Progenitor cell of endocrine pancreas (in vitro differentiated cells): ENCODE data around the gene TEX19. TPM values are rescaled to one million over a fixed set of nuclear protein-coding genes. Genes with fewer than 3 reads are reported as not detected.
"Not testable (repeated sequence)": the region's sequence is repeated elsewhere in the genome, so short reads cannot be mapped to it uniquely, and the experiment has no call there.

Experiments
- DNase-seq: peaks from one replicate; pipeline ENCODE4 v3.0.0; 2021; ENCODE audit warnings: low spot score; ENCODE audit not compliant: unreplicated experiment
- H3K27ac Mint-ChIP-seq: 2 replicates; pipeline ENCODE4 v1.8.0; 2021; ENCODE audit warnings: mild to moderate bottlenecking, moderate library complexity, mixed read lengths
- H3K27me3 Mint-ChIP-seq: 2 replicates; pipeline ENCODE4 v1.8.0; 2021; ENCODE audit warnings: mixed read lengths
- H3K36me3 Mint-ChIP-seq: 2 replicates; pipeline ENCODE4 v1.8.0; 2022; ENCODE audit warnings: mixed read lengths; ENCODE audit not compliant: insufficient read depth
- H3K4me1 Mint-ChIP-seq: 2 replicates; pipeline ENCODE4 v1.8.0; 2021; ENCODE audit warnings: low read depth, mixed read lengths
- H3K4me3 Mint-ChIP-seq: 2 replicates; pipeline ENCODE4 v1.8.0; 2021; ENCODE audit warnings: low read depth, mild to moderate bottlenecking, moderate library complexity, mixed read lengths
- H3K9me3 Mint-ChIP-seq: 2 replicates; pipeline ENCODE4 v1.8.0; 2021; ENCODE audit warnings: low read depth, mixed read lengths
- total RNA-seq: library from RNA; stranded (reverse); gene quantifications from 2 replicates; pipeline ENCODE4 v1.2.1, GENCODE V29; 2021
- TF ChIP-seq, protein P1 (sequence below): fragments of 200-600 bp; sonication (generic); IDR thresholded peaks from one replicate; pipeline ENCODE4 v1.5.0; 2021; ENCODE audit warnings: antibody characterized with exemption, mild to moderate bottlenecking; ENCODE audit not compliant: unreplicated experiment

The TEX19 gene
- total RNA-seq, 1 donor from 2014 or later, result not detected

DNA sequence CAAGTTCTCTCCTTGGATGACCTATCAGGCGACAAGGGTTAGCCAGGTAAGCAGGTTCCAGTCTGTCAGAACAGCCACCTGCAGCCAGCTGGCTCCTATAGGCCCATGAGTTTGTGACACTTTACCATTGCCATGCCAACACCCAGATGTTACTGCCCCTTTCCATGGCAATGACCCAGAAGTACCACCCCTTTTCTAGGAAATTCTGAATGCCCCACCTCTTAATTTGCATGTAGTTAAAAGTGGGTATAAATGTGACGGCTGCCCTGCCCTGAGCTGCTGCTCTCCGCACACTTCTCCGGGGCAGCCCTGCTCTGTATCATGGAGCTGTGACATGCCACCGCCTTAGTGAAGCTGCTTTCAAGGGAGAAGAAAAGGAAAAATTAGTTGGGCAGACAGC is 15.5 kb upstream of the TEX19 start:
- Mint-ChIP-seq H3K4me1 (peaks cover 14% of the 10 kb centered on the region), H3K27me3 (peaks cover 12% of the 10 kb centered on the region), H3K9me3 (no peaks in the 10 kb centered on the region), H3K4me3 (no peak overlapping the region), H3K27ac (no peak overlapping the region), H3K36me3 (no peaks in the 10 kb centered on the region)
- no peak for DNase-seq
- TF ChIP-seq, protein P1, sequence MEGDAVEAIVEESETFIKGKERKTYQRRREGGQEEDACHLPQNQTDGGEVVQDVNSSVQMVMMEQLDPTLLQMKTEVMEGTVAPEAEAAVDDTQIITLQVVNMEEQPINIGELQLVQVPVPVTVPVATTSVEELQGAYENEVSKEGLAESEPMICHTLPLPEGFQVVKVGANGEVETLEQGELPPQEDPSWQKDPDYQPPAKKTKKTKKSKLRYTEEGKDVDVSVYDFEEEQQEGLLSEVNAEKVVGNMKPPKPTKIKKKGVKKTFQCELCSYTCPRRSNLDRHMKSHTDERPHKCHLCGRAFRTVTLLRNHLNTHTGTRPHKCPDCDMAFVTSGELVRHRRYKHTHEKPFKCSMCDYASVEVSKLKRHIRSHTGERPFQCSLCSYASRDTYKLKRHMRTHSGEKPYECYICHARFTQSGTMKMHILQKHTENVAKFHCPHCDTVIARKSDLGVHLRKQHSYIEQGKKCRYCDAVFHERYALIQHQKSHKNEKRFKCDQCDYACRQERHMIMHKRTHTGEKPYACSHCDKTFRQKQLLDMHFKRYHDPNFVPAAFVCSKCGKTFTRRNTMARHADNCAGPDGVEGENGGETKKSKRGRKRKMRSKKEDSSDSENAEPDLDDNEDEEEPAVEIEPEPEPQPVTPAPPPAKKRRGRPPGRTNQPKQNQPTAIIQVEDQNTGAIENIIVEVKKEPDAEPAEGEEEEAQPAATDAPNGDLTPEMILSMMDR, result no peak

DNA sequence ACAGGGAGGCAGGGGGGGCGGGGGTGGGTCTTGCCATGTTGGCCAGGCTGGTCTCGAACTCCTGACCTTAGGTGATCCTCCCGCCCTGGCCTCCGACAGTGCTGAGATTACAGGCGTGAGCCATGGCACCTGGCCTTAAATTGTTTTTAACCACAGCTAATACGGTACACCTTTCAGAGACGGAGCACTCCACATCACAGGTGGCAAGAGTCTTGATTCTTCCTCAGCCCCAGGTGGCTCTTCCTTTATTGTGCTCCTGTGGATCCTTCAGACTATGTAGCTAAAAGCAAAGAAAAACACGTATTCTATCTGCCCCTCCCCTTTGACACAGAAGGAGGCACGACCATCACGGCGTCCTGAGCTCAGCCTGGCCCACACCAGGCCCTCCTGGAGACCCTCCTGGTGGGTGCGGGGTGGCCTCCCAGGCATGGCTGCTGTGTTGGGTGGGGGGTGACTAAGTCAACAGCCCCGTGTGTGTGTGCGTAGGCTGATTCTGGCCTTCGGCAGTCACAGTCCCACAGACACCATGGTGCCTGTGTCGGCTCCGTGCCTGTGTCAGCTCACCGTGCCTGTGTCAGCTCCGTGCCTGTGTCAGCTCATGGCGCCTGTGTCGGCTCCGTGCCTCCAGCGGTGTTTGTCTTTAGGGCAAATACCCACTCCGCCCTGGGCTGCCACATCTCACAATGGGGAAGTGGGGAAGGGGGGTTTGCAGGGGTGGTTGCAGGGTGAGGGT is 14.7 kb upstream of the TEX19 start:
- no peak for DNase-seq
- Mint-ChIP-seq H3K4me3 (no peak overlapping the region), H3K36me3 (no peaks in the 10 kb centered on the region), H3K4me1 (peaks cover 22% of the 10 kb centered on the region), H3K9me3 (no peaks in the 10 kb centered on the region), H3K27me3 (peaks cover 4% of the 10 kb centered on the region), H3K27ac (peak overlapping the region; percentile 64)
- TF ChIP-seq, protein P1, result no peak

DNA sequence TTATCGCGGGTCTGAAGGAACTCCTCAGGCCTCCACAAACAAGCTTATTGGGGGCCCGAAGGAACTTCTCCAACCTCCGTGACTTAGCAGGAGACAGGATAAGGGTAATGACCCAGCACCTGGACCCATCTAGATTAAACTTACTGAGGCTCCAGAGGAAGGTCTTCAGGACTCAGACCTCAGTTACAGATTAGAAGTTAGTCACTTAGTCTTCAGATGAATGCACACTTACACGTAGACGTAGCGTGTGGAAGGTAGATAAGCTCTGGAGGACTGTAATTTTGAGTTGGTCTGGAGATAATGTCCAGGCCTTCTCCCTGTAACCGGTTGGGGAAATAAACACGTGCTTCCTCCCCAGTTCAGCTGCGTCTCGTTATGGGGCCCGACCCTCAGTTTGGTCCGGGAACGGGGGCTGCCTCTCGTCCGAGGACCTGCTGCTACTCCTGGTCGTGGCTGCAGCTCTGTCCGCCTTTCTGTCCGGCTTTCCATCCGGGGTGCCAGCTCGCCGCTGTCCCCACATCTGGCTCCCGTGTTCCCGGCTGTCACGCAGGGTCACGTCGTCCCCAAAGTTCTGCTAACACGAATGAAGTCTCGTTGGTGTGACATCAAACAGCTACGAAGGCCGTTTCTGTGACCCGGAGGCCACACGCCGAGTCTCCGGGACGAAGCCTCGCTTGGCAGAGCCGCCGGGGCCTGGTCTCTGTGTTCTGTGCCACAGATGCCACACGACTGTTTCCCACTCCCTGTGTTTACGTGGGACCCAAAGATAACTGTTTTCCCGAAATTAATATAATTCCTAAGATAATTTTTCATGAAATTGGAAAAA is 13.7 kb upstream of the TEX19 start:
- TF ChIP-seq, protein P1, result no peak
- Mint-ChIP-seq H3K9me3 (no peaks in the 10 kb centered on the region), H3K27me3 (peaks cover 3% of the 10 kb centered on the region), H3K27ac (no peak overlapping the region), H3K4me3 (no peak overlapping the region), H3K36me3 (no peaks in the 10 kb centered on the region), H3K4me1 (peaks cover 24% of the 10 kb centered on the region)
- DNase-seq, result no peak

DNA sequence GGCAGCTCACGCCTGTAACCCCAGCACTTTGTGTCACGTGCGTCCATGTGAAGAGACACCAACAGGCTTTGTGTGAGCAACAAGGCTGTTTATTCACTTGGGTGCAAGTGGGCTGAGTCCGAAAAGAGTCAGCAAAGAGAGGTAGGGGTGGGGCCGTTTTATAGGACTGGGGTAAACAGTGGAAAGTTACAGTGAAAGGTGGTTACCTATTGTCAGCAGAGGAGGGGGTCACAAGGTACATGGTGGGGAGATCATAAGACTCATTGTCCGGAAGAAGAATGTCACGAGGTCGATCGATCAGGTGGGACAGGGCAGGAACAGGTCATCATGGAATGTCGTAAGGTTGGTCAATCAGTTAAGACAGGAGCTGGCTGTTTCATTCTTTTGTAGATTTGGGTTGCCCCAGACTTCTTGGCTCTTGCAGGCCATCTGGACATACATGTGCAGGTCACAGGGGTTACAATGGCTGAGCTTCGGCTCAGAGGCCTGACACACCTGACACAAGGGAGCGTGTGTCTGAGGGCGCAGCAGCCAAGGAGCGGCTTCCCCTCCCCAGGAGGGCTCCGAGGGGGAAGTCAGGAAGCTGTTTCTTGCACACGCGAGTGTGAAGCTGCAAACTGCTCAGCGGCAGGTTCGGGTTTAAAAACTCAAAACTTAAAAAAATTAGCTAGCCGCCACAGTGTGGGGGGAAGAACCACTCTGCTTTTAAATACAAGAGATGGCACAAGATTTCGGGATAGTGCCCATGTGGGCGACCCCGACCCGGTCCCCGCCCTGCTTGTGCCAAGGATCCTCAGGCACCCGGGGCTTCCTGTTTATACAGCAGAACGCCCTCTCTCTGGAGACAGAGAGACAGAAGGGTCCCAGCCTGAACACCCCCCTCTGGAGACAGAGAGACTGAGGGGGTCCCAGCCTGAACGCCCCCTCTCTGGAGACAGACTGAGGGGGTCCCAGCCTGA is 12.4 kb upstream of the TEX19 start:
- H3K27me3 Mint-ChIP-seq, result peaks cover 3% of the 10 kb centered on the region
- TF ChIP-seq, protein P1, result no peak
- no peaks in the 10 kb centered on the region for H3K36me3 Mint-ChIP-seq
- H3K4me3 Mint-ChIP-seq, result peak overlapping the region; percentile 27
- H3K9me3 Mint-ChIP-seq, result no peaks in the 10 kb centered on the region
- peaks cover 26% of the 10 kb centered on the region for H3K4me1 Mint-ChIP-seq
- H3K27ac Mint-ChIP-seq, result peak overlapping the region; percentile 62
- DNase-seq, result no peak

DNA sequence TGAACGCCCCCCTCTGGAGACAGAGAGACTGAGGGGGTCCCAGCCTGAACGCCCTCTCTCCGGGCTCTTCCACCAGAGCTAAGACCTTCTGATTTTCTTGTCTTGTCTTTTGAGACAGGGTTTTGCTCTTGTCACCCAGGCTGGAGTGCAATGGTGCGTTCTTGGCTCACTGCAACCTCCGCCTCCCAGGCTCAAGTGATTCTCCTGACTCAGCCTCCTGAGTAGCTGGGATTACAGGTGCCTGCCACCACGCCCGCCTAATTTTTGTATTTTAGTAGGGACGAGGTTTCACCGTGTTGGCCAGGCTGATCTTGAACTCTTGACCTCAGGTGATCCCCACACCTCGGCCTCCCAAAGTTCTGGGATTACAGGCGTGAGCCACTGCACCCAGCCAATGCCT is 11.1 kb upstream of the TEX19 start:
- not testable (repeated sequence) for H3K27me3 Mint-ChIP-seq, H3K4me3 Mint-ChIP-seq, H3K9me3 Mint-ChIP-seq, DNase-seq, H3K36me3 Mint-ChIP-seq
- Mint-ChIP-seq H3K4me1 (peaks cover 26% of the 10 kb centered on the region), H3K27ac (peak overlapping the region; percentile 33)
